H9 (cell line): ENCODE data around the gene LBH. TPM values are rescaled to one million over a fixed set of nuclear protein-coding genes. Genes with fewer than 3 reads are reported as not detected.

ENCODE experiments used
- DNase-seq: peaks from one replicate; pipeline ENCODE4 v3.0.0-alpha.2; 2017
- H2AFZ ChIP-seq: one replicate; pipeline ENCODE4 v1.6.1; 2013; ENCODE audit warnings: mild to moderate bottlenecking, low read length, control low read depth, moderate library complexity
- H2AK5ac ChIP-seq: 2 replicates; pipeline ENCODE4 v1.6.1; 2013; ENCODE audit warnings: low read length, control low read depth, mixed read lengths; ENCODE audit not compliant: insufficient read length
- H2BK120ac ChIP-seq: one replicate; pipeline ENCODE4 v1.6.1; 2013; ENCODE audit warnings: low read depth, mild to moderate bottlenecking, low read length, control low read depth, inconsistent platforms; ENCODE audit not compliant: poor library complexity, severe bottlenecking
- H2BK12ac ChIP-seq: 2 replicates; pipeline ENCODE4 v1.6.1; 2013; ENCODE audit warnings: low read length, control low read depth, mixed read lengths, low read depth; ENCODE audit not compliant: insufficient read length
- H2BK15ac ChIP-seq: 2 replicates; pipeline ENCODE4 v1.6.1; 2013; ENCODE audit warnings: low read depth, low read length, control low read depth
- H2BK20ac ChIP-seq: one replicate; pipeline ENCODE4 v1.6.1; 2013; ENCODE audit warnings: low read depth, mild to moderate bottlenecking, low read length, control low read depth, inconsistent platforms; ENCODE audit not compliant: poor library complexity, severe bottlenecking
- H2BK5ac ChIP-seq: 2 replicates; pipeline ENCODE4 v1.6.1; 2013; ENCODE audit warnings: low read length, control low read depth, mixed read lengths; ENCODE audit not compliant: insufficient read length
- H3K14ac ChIP-seq: 2 replicates; pipeline ENCODE4 v1.6.1; 2013; ENCODE audit warnings: low read length, control low read depth; ENCODE audit not compliant: insufficient read depth
- H3K18ac ChIP-seq: 2 replicates; pipeline ENCODE4 v1.6.1; 2013; ENCODE audit warnings: low read depth, mild to moderate bottlenecking, mixed read lengths, low read length, control low read depth; ENCODE audit not compliant: insufficient read length
- H3K23ac ChIP-seq: 2 replicates; pipeline ENCODE4 v1.6.1; 2013; ENCODE audit warnings: low read length, control low read depth, mixed read lengths, low read depth; ENCODE audit not compliant: insufficient read length
- H3K23me2 ChIP-seq: 2 replicates; pipeline ENCODE4 v1.6.1; 2013; ENCODE audit warnings: low read depth, mild to moderate bottlenecking, mixed read lengths, low read length, control low read depth; ENCODE audit not compliant: insufficient read length, poor library complexity, severe bottlenecking
- H3K27ac ChIP-seq: 2 replicates; pipeline ENCODE4 v1.5.1; 2013; ENCODE audit warnings: low read length, control low read depth, mixed read lengths, low read depth; ENCODE audit not compliant: insufficient read length
- H3K27me3 ChIP-seq: 2 replicates; pipeline ENCODE4 v1.6.1; 2013; ENCODE audit warnings: low read length, control low read depth, inconsistent platforms; ENCODE audit not compliant: insufficient read depth
- H3K4ac ChIP-seq: 2 replicates; pipeline ENCODE4 v1.6.1; 2013; ENCODE audit warnings: low read depth, mild to moderate bottlenecking, control low read depth, inconsistent platforms, low read length, moderate library complexity
- H3K4me1 ChIP-seq: 2 replicates; pipeline ENCODE4 v1.6.1; 2013; ENCODE audit warnings: low read length, control low read depth, inconsistent platforms; ENCODE audit not compliant: insufficient read depth
- H3K4me2 ChIP-seq: 2 replicates; pipeline ENCODE4 v1.6.1; 2013; ENCODE audit warnings: low read length, control low read depth, mixed read lengths; ENCODE audit not compliant: insufficient read length, insufficient read depth
- H3K56ac ChIP-seq: 2 replicates; pipeline ENCODE4 v1.6.1; 2013; ENCODE audit warnings: low read depth, mild to moderate bottlenecking, mixed read lengths, low read length, control low read depth; ENCODE audit not compliant: insufficient read length
- H3K79me1 ChIP-seq: 2 replicates; pipeline ENCODE4 v1.6.1; 2013; ENCODE audit warnings: low read depth, mild to moderate bottlenecking, moderate library complexity, low read length, control low read depth, inconsistent platforms; ENCODE audit not compliant: insufficient read depth, poor library complexity, severe bottlenecking
- H3K79me2 ChIP-seq: 2 replicates; pipeline ENCODE4 v1.6.1; 2013; ENCODE audit warnings: low read length, control low read depth, inconsistent platforms; ENCODE audit not compliant: insufficient read depth
- H3K9ac ChIP-seq: 2 replicates; pipeline ENCODE4 v1.6.1; 2013; ENCODE audit warnings: low read length, control low read depth, mixed read lengths; ENCODE audit not compliant: insufficient read length; ENCODE audit errors: extremely low read depth
- H3K9me3 ChIP-seq: one replicate; pipeline ENCODE4 v1.6.1; 2013; ENCODE audit warnings: low read depth, low read length, inconsistent platforms; ENCODE audit not compliant: control insufficient read depth
- H3T11ph ChIP-seq: one replicate; pipeline ENCODE4 v1.6.1; 2013; ENCODE audit warnings: mild to moderate bottlenecking, low read length, control low read depth, inconsistent platforms
- H4K20me1 ChIP-seq: one replicate; pipeline ENCODE4 v1.6.1; 2013; ENCODE audit not compliant: control insufficient read depth, insufficient read length, insufficient read depth
- H4K5ac ChIP-seq: 2 replicates; pipeline ENCODE4 v1.6.1; 2013; ENCODE audit warnings: low read depth, mild to moderate bottlenecking, mixed read lengths, low read length, control low read depth; ENCODE audit not compliant: insufficient read length
- H4K8ac ChIP-seq: replicated peaks from 2 replicates; pipeline ENCODE4 v1.6.1; 2013; ENCODE audit warnings: low read length, control low read depth, mixed read lengths, low read depth; ENCODE audit not compliant: insufficient read length
- H4K91ac ChIP-seq: 2 replicates; pipeline ENCODE4 v1.6.1; 2013; ENCODE audit warnings: low read depth, mild to moderate bottlenecking, moderate library complexity, mixed read lengths, low read length, control low read depth; ENCODE audit not compliant: insufficient read length
- H3K27ac Mint-ChIP-seq, 3 experiments: 2 replicates in 2 of 3; 3 replicates in 1 of 3; pipeline ENCODE4 v1.8.0; 2020 to 2021; ENCODE audit warnings: mixed read lengths in 3 of 3, mild to moderate bottlenecking in 1 of 3, moderate library complexity in 1 of 3
- H3K27me3 Mint-ChIP-seq: 2 replicates; pipeline ENCODE4 v1.8.0; 2021; ENCODE audit warnings: low read depth, mild to moderate bottlenecking, moderate library complexity, mixed read lengths
- H3K36me3 Mint-ChIP-seq, 3 experiments: 2 replicates in 2 of 3; 3 replicates in 1 of 3; pipeline ENCODE4 v1.8.0; 2020 to 2021; ENCODE audit warnings: low read depth in 3 of 3, mixed read lengths in 3 of 3; ENCODE audit not compliant: insufficient read depth in 1 of 3
- H3K4me1 Mint-ChIP-seq, 2 experiments: 2 replicates each; pipeline ENCODE4 v1.8.0; 2020; ENCODE audit warnings: mixed read lengths in 2 of 2
- H3K4me3 Mint-ChIP-seq, 2 experiments: 2 replicates in 1 of 2; 3 replicates in 1 of 2; pipeline ENCODE4 v1.8.0; 2020 to 2021; ENCODE audit warnings: mild to moderate bottlenecking in 2 of 2, mixed read lengths in 2 of 2, moderate library complexity in 1 of 2
- H3K9me3 Mint-ChIP-seq, 2 experiments: 2 replicates in 1 of 2; 3 replicates in 1 of 2; pipeline ENCODE4 v1.8.0; 2020; ENCODE audit warnings: mild to moderate bottlenecking in 2 of 2, mixed read lengths in 2 of 2, moderate library complexity in 1 of 2
- WGBS: extraction: QIAGEN DNeasy Blood & Tissue Kit; methylation state at CpG from one replicate; pipeline ENCODE4 v1.1.7; 2013; ENCODE audit warnings: missing lambda C conversion rate, low lambda C conversion rate, mixed read lengths; ENCODE audit not compliant: insufficient read length; ENCODE audit errors: extremely low coverage; 5-methylcytosine and 5-hydroxymethylcytosine counted together
- total RNA-seq: library from RNA; stranded (reverse); gene quantifications from 2 replicates; pipeline ENCODE4 v1.2.1, GENCODE V29; 2021
- TF ChIP-seq, protein P1 (sequence below): fragments of 200-600 bp; sonication (generic); conservative IDR thresholded peaks from 3 replicates; pipeline ENCODE4 v1.8.0; 2021; ENCODE audit warnings: antibody characterized with exemption, mild to moderate bottlenecking

Gene LBH
- total RNA-seq, 1 experiment from 2014 or later, result 53.0 TPM

DNA sequence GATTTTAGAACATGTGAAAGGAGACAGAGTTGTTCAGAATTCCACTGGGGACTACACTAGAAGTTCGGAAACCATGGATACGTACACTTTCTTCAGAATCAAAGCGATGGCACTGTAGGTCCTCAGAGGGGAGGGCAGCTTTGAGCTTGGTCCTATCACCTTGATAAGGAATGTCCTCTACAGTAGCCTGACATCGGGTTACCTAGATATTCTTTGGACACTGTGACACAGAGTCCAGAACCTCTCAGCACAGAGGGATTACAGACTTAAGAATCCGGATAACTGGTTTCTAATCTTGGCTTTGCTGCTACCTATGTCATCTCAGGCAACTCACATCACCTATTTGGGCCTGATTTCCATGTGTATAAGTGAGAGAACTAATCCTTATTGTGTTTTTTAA lies 14.0 kb downstream of the LBH start:
- no peaks in the 10 kb centered on the region for H3K27me3 Mint-ChIP-seq
- H3K14ac ChIP-seq, result no peak overlapping the region
- no peak overlapping the region for H2BK15ac ChIP-seq
- H3K56ac ChIP-seq, result no peak overlapping the region
- no peak overlapping the region for H2BK20ac ChIP-seq
- H2BK120ac ChIP-seq, result no peak overlapping the region
- no peak overlapping the region for H4K5ac ChIP-seq
- no peaks in the 10 kb centered on the region for H3K79me1 ChIP-seq
- H3T11ph ChIP-seq, result no peak overlapping the region
- H3K18ac ChIP-seq, result no peak overlapping the region
- H3K27ac Mint-ChIP-seq, result peak overlapping the region in 1 of 3 experiments; percentile 78; a peak in 1 of 7 replicates
- H3K4ac ChIP-seq, result no peak overlapping the region
- no peak overlapping the region for H4K91ac ChIP-seq
- no peak for DNase-seq
- H3K79me2 ChIP-seq, result no peaks in the 10 kb centered on the region
- H3K27ac ChIP-seq, result no peak overlapping the region
- H3K9me3 Mint-ChIP-seq, result no peaks in the 10 kb centered on the region
- no peak overlapping the region for H3K4me2 ChIP-seq
- no peak overlapping the region for H2BK5ac ChIP-seq
- no peaks in the 10 kb centered on the region for H3K23me2 ChIP-seq
- H3K4me1 Mint-ChIP-seq, result peaks cover 29 to 30% of the 10 kb centered on the region in 2 experiments
- no peak overlapping the region for H4K8ac ChIP-seq
- H3K9ac ChIP-seq, result no peak overlapping the region
- TF ChIP-seq, protein P1, sequence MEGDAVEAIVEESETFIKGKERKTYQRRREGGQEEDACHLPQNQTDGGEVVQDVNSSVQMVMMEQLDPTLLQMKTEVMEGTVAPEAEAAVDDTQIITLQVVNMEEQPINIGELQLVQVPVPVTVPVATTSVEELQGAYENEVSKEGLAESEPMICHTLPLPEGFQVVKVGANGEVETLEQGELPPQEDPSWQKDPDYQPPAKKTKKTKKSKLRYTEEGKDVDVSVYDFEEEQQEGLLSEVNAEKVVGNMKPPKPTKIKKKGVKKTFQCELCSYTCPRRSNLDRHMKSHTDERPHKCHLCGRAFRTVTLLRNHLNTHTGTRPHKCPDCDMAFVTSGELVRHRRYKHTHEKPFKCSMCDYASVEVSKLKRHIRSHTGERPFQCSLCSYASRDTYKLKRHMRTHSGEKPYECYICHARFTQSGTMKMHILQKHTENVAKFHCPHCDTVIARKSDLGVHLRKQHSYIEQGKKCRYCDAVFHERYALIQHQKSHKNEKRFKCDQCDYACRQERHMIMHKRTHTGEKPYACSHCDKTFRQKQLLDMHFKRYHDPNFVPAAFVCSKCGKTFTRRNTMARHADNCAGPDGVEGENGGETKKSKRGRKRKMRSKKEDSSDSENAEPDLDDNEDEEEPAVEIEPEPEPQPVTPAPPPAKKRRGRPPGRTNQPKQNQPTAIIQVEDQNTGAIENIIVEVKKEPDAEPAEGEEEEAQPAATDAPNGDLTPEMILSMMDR, result no peak
- no peaks in the 10 kb centered on the region for H3K9me3 ChIP-seq
- no peak overlapping the region for H2BK12ac ChIP-seq
- no peak overlapping the region for H2AFZ ChIP-seq
- no peaks in the 10 kb centered on the region; the same call in 1 of the 2 replicates for H3K4me1 ChIP-seq
- H3K36me3 Mint-ChIP-seq, result peaks cover 0 to 30% (median 8%) of the 10 kb centered on the region in 3 experiments; a peak in 5 of 7 replicates
- H3K4me3 Mint-ChIP-seq, result no peak overlapping the region
- no peaks in the 10 kb centered on the region for H3K27me3 ChIP-seq
- no CpG with 5 or more reads among the region's 5 CpGs for WGBS
- H2AK5ac ChIP-seq, result no peak overlapping the region
- no peak overlapping the region for H3K23ac ChIP-seq
- no peaks in the 10 kb centered on the region for H4K20me1 ChIP-seq
